GM18499 (cell line): ENCODE data around the gene TRIB2.
"Not testable (repeated sequence)": the region's sequence is repeated elsewhere in the genome, so short reads cannot be mapped to it uniquely, and the experiment has no call there.

Source experiments
- ATAC-seq: cut with Tn5 transposase; IDR thresholded peaks from one replicate; pipeline ENCODE4 v1.9.1; 2021; ENCODE audit warnings: moderate number of reproducible peaks; ENCODE audit not compliant: insufficient read depth, unreplicated experiment

TRIB2 gene

GRCh38 chr2:12716282-12717190 is at the start of gene TRIB2:
TSS of gene TRIB2 (plus strand) at chr2:12716936. CDS start at chr2:12718308, 1,372 bp downstream.
- ATAC-seq: peak; percentile 48

GRCh38 chr2:12669036-12669435 is 47.7 kb upstream of the TRIB2 start:
- no peak for ATAC-seq

DNA sequence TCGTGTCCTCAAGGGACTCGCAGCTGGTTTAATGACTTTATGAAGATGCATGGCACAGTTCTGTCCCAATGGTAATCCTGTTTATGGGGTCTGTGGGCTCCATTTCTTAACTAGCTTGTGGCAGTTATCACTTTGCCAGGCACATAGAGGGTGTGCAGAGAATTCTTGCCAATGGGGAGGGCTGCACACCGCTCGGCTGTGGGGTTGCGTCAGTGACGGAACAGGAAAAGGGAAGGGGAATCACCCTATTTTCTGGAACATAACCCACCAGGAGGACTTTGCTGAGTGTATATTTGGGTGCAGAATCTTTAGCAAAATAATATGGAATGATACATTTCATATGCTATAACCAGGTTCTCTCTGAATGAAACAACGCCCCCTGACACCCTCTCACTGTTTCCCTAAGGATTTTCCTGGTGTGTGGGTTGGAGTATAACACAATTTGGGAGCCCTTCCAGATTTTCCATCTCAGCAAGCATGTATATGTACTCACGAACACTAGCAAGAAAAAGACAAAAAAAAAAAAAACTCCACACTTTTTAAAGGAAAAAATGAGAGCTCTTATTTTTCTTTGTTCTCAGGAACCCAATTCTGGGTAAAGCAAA is 43.9 kb upstream of the TRIB2 start:
- ATAC-seq: no peak

GRCh38 chr2:12674644-12675328 is 42.0 kb upstream of the TRIB2 start:
- ATAC-seq: no peak

GRCh38 chr2:12675352-12675795 is 41.4 kb upstream of the TRIB2 start:
- ATAC-seq: no peak

- ATAC-seq: no peak
Measured at GRCh38 chr2:12675801-12676200, 40.9 kb upstream of the TRIB2 start.

DNA sequence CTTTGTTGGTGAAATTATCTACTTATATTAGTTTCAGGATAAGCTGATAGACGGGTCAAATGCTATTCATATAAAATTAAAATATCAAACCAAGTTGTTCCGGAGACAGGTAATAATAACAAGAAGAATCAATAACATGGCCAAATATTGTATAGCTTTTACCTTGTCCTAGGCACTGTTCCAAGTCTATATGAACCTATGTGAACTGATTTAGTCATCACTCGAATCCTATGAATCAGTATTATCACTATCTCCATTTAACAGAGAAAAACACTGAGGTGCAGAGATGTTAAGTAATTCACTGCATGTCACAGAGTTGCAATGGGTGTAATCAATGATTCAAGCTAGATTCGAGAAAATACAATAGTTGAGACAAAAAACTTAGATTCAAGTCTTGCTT is 40.0 kb upstream of the TRIB2 start:
- no peak for ATAC-seq

DNA sequence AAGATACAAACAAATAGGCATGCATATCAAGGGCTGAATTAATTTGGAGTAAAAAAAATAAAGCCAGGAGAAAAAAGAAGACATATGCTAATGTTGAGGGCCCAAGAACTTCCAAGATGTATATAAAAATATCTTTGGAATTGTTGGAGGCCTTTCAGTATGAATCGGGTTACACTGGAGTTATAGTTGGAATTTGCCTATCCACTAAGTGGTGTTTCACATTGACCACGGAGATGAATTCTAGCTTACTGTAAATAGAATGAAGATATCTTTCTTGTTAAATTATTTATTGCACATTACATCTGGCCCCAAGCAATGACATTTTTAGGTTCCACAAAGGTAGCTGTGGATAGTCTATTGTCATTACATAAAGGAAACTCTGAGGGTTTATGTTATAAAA is 38.5 kb upstream of the TRIB2 start:
- ATAC-seq: no peak

DNA sequence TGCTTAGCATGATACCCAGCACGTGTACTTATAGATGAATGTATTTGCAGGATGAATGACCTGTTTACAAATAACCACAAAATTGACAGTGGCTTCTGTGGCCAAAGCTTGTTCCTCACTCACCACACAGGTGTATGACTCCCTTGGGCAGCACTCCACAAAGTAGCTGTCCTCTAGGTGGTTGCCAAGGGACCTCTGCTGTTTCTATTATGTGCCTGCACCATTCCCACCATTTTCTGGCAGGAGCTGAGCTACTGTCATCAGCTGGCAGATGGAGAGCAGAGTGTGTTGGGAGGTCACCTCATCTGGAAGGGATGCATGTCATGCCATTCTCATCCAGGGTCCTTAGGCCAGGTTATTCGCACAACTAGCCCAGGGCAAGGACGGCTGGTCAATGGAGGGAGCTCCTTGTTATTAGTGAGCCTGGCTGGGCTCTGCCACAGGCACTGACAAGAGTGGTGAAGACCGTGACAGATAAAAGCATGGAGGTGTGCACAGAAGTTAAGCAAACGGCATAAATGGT is 37.1 kb upstream of the TRIB2 start:
- ATAC-seq: no peak

- not testable (repeated sequence) for ATAC-seq
Measured at GRCh38 chr2:12680115-12680514, 36.6 kb upstream of the TRIB2 start.

- no peak for ATAC-seq
Measured at GRCh38 chr2:12682017-12682416, 34.7 kb upstream of the TRIB2 start.

GRCh38 chr2:12683457-12684100 is 33.2 kb upstream of the TRIB2 start:
- ATAC-seq: no peak

DNA sequence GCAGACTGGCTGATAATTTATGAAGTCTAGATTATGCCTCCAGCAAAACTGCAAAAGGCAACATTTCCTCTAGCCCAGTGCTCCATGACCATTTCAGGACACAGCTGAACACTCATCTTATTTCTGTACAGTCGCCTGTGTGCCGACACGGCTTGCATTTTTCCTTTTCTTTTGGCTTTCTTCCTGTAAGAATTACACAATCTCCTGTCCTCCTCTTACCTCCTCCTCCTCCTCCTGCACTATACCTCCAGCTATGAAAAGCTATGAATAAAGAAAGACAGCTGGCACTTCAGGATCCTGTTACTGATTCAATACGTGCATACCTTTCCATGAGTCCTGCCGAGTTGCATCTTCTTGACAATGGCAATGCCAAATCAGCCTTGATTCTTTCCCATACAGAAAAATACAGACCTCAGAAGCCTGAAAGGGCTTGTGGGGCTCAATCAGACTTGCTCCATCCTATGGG is 32.2 kb upstream of the TRIB2 start:
- ATAC-seq: no peak

- no peak for ATAC-seq
Measured at GRCh38 chr2:12685145-12685544, 31.6 kb upstream of the TRIB2 start.

DNA sequence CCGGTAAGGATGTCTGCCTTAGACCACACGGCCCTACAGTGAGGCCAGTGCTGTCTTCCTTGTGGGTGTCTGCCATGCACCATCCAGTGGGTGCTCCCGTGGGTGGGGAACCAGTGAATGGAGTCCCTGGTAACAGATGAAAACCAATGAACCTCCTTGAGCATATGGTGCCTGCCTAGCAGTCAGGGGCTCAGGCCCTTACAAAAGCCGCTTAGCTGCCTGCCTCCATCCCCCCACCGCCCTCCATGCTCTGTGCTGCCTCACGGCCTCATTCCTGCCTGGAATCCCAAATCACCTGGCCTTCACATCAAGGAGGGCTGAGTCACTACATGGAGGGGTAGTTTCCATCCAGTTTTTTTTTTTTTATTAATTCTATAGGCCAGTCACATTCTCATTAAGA is 30.8 kb upstream of the TRIB2 start:
- ATAC-seq: no peak

GRCh38 chr2:12686708-12687283 is 29.9 kb upstream of the TRIB2 start:
- ATAC-seq: no peak

GRCh38 chr2:12688091-12688490 is 28.6 kb upstream of the TRIB2 start:
- ATAC-seq: no peak

DNA sequence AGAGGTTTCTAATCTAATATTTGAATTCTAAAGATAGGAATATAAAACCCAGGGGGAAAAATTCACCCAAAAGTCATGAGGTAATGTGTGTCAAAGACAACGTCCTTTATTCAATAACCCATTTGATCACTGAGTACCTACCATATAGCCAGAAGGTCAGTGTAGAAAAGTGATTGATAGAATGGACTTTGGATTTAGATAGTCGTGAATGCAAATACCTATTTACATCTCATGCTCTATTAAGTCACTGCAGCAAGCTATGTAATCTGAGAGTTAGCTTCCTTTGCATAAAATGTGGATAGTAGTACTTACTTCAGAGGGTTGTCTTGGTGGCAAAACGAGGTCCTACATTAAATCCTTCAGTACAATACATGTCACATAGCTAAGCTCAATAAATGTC is 27.8 kb upstream of the TRIB2 start:
- no peak for ATAC-seq

DNA sequence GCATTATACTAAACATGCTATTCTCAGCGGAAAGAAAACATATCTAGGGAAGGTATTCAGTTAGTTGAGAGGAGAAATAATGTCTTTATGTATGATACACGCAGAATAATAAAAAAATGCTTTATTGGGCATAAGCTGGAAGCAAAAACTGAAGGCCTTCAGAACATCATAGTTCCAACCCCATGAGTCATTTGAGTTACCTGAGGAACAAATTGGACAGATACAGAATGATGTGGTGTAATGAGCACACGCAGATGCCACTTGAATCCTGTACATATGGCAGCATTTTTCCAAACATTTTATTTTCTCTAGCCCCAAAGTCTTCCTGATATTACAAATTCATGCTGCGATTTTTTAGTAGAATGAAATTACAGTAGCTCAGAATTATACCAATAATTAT is 23.2 kb upstream of the TRIB2 start:
- no peak for ATAC-seq
